NT2/D1 (cell line): ENCODE measurements around the gene ZNF805.

Experiments
- SUZ12 ChIP-seq: IDR thresholded peaks from 2 replicates; pipeline ENCODE4 v1.6.1; 2011; ENCODE audit not compliant: insufficient read length, insufficient read depth; ENCODE audit errors: extremely low read depth
- YY1 ChIP-seq: IDR thresholded peaks from 2 replicates; pipeline ENCODE4 v1.6.1; 2011; ENCODE audit not compliant: insufficient read length, insufficient read depth
- ZNF274 ChIP-seq: IDR thresholded peaks from 2 replicates; pipeline ENCODE4 v1.6.1; 2011; ENCODE audit warnings: mild to moderate bottlenecking, low read depth, low read length

DNA sequence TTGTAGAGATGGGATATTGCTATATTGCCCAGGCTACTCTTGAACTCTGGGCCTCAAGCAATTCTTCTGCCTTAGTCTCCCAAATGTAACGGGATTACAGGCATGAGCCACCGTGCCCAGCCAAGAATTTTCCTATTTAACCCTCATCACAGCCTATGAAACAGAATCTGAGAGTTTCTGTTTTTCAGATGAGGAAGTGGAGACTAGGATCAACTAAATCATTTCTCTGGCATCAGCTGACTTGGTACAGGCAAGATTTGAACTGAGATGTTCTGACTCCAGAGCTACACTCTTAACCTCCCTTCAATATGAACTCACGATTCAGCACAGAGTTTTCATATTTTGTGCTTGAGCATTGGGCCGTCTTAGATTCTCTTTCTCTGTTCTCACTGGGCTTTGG lies 47.9 kb downstream of the ZNF805 start:
- TF ChIP-seq ZNF274 (no peak), SUZ12 (no peak), YY1 (no peak)
